Peyer's patch (tissue), 4 donors: ENCODE data around the gene ABHD1. TPM values are rescaled to one million over a fixed set of nuclear protein-coding genes. Genes with fewer than 3 reads are reported as not detected.

Experiments used
- DNase-seq, 3 donors: peaks; one replicate each; pipeline ENCODE4 v3.0.0-alpha.2; 2017 to 2019
- H3K27ac ChIP-seq, 4 donors: fragments of 200-600 bp; sonication (generic); one replicate each; pipeline ENCODE4 v1.5.1; 2016 to 2019
- H3K27me3 ChIP-seq, 2 donors: fragments of 200-600 bp; sonication (generic); one replicate each; pipeline ENCODE4 v1.5.1; 2019
- H3K36me3 ChIP-seq, 3 donors: fragments of 200-600 bp; sonication (generic); one replicate each; pipeline ENCODE4 v1.5.1; 2016 to 2019
- H3K4me1 ChIP-seq, 4 donors: fragments of 200-600 bp; sonication (generic); one replicate each; pipeline ENCODE4 v1.5.1; 2016 to 2019
- H3K4me3 ChIP-seq, 4 donors: fragments of 200-600 bp; sonication (generic); 1 replicate in 3 of 4; 2 replicates in 1 of 4; pipeline ENCODE4 v1.5.1; 2016 to 2019; ENCODE audit warnings: mild to moderate bottlenecking in 1 of 4
- H3K9me3 ChIP-seq, 4 donors: fragments of 200-600 bp; sonication (generic); one replicate each; pipeline ENCODE4 v1.5.1; 2016 to 2019; ENCODE audit warnings: mild to moderate bottlenecking in 1 of 4
- POLR2A ChIP-seq, 2 donors: fragments of 450-650 bp; IDR thresholded peaks; one replicate each; pipeline ENCODE4 v1.5.1; 2017; ENCODE audit warnings: antibody characterized with exemption in 2 of 2, mild to moderate bottlenecking in 2 of 2, moderate library complexity in 2 of 2
- total RNA-seq, 4 donors: library from RNA; depleted of rRNA; stranded (reverse); fragments of >200 nt; gene quantifications; one replicate each; pipeline ENCODE4 v1.1.0, GENCODE V29; 2016
- TF ChIP-seq, protein P1 (sequence below), 6 experiments: fragments of 450-650 bp in 4 of 6; fragments of 200-600 bp in 2 of 6; sonication (generic) in 1 of 6; IDR thresholded peaks; one replicate each; pipeline ENCODE4 v1.5.1; 2017 to 2019; ENCODE audit warnings: antibody characterized with exemption in 6 of 6, mild to moderate bottlenecking in 3 of 6, moderate library complexity in 1 of 6

The ABHD1 gene
- total RNA-seq, 4 donors from 2014 or later, result 2.8 TPM; not detected in 3

DNA sequence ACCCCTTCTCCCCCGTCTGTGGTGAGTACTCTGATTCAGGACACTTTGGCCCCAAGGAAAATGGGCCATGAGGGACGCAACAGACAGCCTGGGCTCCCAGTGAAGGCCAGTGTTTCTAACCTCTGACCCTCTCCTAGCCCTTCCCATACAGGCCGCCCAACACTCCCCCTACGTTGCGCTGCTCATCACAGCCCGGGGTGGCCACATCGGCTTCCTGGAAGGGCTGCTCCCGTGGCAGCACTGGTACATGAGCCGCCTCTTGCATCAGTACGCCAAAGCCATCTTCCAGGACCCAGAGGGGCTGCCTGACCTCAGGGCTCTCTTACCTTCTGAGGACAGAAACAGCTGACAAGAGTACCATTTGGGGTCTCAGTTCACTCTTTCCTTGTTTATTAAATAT is 6.8 kb downstream of the ABHD1 start:
- TF ChIP-seq, protein P1, sequence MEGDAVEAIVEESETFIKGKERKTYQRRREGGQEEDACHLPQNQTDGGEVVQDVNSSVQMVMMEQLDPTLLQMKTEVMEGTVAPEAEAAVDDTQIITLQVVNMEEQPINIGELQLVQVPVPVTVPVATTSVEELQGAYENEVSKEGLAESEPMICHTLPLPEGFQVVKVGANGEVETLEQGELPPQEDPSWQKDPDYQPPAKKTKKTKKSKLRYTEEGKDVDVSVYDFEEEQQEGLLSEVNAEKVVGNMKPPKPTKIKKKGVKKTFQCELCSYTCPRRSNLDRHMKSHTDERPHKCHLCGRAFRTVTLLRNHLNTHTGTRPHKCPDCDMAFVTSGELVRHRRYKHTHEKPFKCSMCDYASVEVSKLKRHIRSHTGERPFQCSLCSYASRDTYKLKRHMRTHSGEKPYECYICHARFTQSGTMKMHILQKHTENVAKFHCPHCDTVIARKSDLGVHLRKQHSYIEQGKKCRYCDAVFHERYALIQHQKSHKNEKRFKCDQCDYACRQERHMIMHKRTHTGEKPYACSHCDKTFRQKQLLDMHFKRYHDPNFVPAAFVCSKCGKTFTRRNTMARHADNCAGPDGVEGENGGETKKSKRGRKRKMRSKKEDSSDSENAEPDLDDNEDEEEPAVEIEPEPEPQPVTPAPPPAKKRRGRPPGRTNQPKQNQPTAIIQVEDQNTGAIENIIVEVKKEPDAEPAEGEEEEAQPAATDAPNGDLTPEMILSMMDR (IDR thresholded peaks at IDR 0.05), result no peak
- TF ChIP-seq POLR2A (IDR thresholded peaks at IDR 0.05), result no peak
- no peak for DNase-seq
- H3K4me1 ChIP-seq, result peaks cover 0 to 13% (median 7%) of the 10 kb centered on the region in 4 donors
- no peaks in the 10 kb centered on the region for H3K27me3 ChIP-seq
- no peak overlapping the region for H3K27ac ChIP-seq
- no peaks in the 10 kb centered on the region for H3K9me3 ChIP-seq
- peaks cover 0 to 26% (median 0%) of the 10 kb centered on the region in 3 donors for H3K36me3 ChIP-seq
- no peak overlapping the region for H3K4me3 ChIP-seq

DNA sequence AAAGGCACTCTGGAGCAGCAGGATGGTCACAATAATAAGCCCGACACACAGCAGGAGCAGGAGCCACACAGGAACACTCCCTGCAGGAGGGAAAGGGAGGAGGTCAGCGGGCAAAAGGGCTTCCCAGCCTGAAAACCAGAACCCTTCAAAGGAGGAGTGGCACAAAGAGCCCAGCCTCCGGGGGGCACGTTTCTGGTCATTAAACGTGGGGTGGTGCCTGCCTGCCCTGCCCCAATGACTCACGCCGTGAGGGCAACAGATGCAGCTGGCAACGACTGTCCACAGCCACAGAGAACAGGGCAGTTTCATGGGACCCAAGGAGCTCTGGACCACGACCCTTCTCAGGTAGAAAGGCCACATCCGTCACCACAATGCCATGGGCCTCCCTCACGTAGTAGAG is 7.8 kb downstream of the ABHD1 start:
- no peak for DNase-seq

GRCh38 chr2:27133195-27133875 is 9.7 kb downstream of the ABHD1 start:
- H3K27ac ChIP-seq, result peak overlapping the region in 3 of 4 donors; percentile 87 to 90 (median 87)
- peaks cover 0 to 13% (median 7%) of the 10 kb centered on the region in 4 donors for H3K4me1 ChIP-seq
- no peaks in the 10 kb centered on the region for H3K27me3 ChIP-seq
- DNase-seq, result no peak
- no peaks in the 10 kb centered on the region for H3K9me3 ChIP-seq
- H3K36me3 ChIP-seq, result peaks cover 0 to 26% (median 0%) of the 10 kb centered on the region in 3 donors
- no peak for TF ChIP-seq POLR2A (IDR thresholded peaks at IDR 0.05)
- TF ChIP-seq, protein P1 (IDR thresholded peaks at IDR 0.05), result no peak
- peak overlapping the region; percentile 81 to 97 (median 90) for H3K4me3 ChIP-seq

More for the DNA sequence above, 7.8 kb downstream of the ABHD1 start:
- Histone ChIP-seq H3K36me3 (peaks cover 0 to 26% (median 0%) of the 10 kb centered on the region in 3 donors), H3K4me3 (no peak overlapping the region), H3K27ac (no peak overlapping the region), H3K9me3 (no peaks in the 10 kb centered on the region), H3K27me3 (no peaks in the 10 kb centered on the region), H3K4me1 (peaks cover 0 to 13% (median 7%) of the 10 kb centered on the region in 4 donors)
- TF ChIP-seq POLR2A (IDR thresholded peaks at IDR 0.05), result no peak
- TF ChIP-seq, protein P1 (IDR thresholded peaks at IDR 0.05), result no peak

GRCh38 chr2:27133905-27134780 is 10.5 kb downstream of the ABHD1 start, which contains the start of gene PREB:
Gene PREB (minus strand): TSS chr2:27134636. CDS start chr2:27134421, 215 bp downstream.
- peak within 1 kb of the TSS; percentile 81 to 97 (median 90) for H3K4me3 ChIP-seq
- TF ChIP-seq, protein P1 (IDR thresholded peaks at IDR 0.05), result peak in 1 of 6 experiments; percentile 3
- TF ChIP-seq POLR2A (IDR thresholded peaks at IDR 0.05), result peak; percentile 84 to 90
- no peaks in the 10 kb centered on the region for H3K27me3 ChIP-seq
- H3K36me3 ChIP-seq, result peaks cover 0 to 26% (median 0%) of the 10 kb centered on the region in 3 donors
- H3K9me3 ChIP-seq, result no peaks in the 10 kb centered on the region
- peak within 1 kb of the TSS; percentile 86 to 90 (median 87) for H3K27ac ChIP-seq
- H3K4me1 ChIP-seq, result peaks cover 0 to 13% (median 7%) of the 10 kb centered on the region in 4 donors
- DNase-seq, result peak; percentile 93 to 99 (median 99)

DNA sequence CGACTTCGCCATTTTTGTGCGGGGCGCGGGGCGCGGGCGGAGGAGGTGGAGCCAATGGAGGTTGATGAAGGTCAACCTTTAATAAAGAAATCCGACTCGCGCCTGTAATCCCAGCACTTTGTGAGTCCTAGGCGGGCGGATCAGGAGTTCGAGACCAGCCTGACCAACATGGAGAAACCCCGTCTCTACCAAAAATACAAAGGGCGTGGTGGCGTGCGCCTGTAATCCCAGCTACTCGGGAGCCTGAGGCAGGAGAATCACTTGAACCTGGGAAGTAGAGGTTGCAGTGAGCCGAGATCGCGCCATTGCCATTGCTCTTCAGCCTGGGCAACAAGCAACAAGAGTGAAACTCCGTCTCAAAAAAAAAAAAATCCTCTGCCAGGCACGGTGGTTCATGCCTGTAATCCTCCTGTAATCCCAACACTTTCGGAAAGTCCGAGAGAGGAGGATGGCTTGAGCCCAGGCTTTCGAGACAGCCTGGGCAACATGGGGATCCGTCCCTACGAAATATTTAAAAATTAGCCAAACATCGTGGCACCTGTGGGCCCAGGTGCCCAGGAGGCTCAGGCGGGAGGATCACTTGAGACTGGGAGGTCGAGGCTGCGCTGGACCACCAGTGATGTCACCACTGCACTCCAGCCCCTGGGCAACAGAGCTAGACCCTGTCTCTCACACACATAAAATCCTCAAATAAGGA is 11.3 kb downstream of the ABHD1 start:
- TF ChIP-seq POLR2A (IDR thresholded peaks at IDR 0.05), result no peak
- TF ChIP-seq, protein P1 (IDR thresholded peaks at IDR 0.05), result no peak
- H3K36me3 ChIP-seq, result peaks cover 0 to 26% (median 0%) of the 10 kb centered on the region in 3 donors
- peak overlapping the region; percentile 81 to 97 (median 90) for H3K4me3 ChIP-seq
- peak overlapping the region in 3 of 4 donors; percentile 86 to 90 (median 87) for H3K27ac ChIP-seq
- no peak for DNase-seq
- H3K4me1 ChIP-seq, result peaks cover 0 to 13% (median 7%) of the 10 kb centered on the region in 4 donors
- no peaks in the 10 kb centered on the region for H3K9me3 ChIP-seq
- H3K27me3 ChIP-seq, result no peaks in the 10 kb centered on the region
